ENCODE measurements around the gene SH2B3.

SH2B3 gene

GRCh38 chr12:111494676-111495075, 89.0 kb downstream of the SH2B3 start:
- no peak for TF ChIP-seq CTCF (IDR thresholded peaks at IDR 0.05; ENCODE audit: insufficient read depth, low read length, poor library complexity, severe bottlenecking)
- no peak for DNase-seq (ENCODE audit: extremely low read depth, insufficient read length)

More at GRCh38 chr12:111494676-111495075, 89.0 kb downstream of the SH2B3 start:
- Histone ChIP-seq H3K4me3 (replicated peaks; ENCODE audit: low read depth, low read length) (no peak overlapping the region), H3K27me3 (replicated peaks; ENCODE audit: control insufficient read depth, insufficient read depth, low read length) (no peaks in the 10 kb centered on the region), H3K36me3 (ENCODE audit: control insufficient read depth, insufficient read depth, low read length) (peaks cover 13% of the 10 kb centered on the region)
